GM19324 (cell line): ENCODE measurements around the gene SRCIN1.
"Not testable (repeated sequence)": the region's sequence is repeated elsewhere in the genome, so short reads cannot be mapped to it uniquely, and the experiment has no call there.

Source experiments
- ATAC-seq: cut with Tn5 transposase; IDR thresholded peaks from one replicate; pipeline ENCODE4 v1.9.1; 2021; ENCODE audit warnings: mild to moderate bottlenecking, moderate library complexity; ENCODE audit not compliant: unreplicated experiment, low FRiP score

Gene SRCIN1

GRCh38 chr17:38605841-38606645 is at the start of gene SRCIN1:
Gene SRCIN1, minus strand, starts transcription at chr17:38605952. Its CDS starts 247 bp downstream, at chr17:38605705.
- ATAC-seq: no peak

- no peak for ATAC-seq
Measured at GRCh38 chr17:38654411-38655398, 49.0 kb upstream of the SRCIN1 start.

GRCh38 chr17:38653679-38654078 is 47.9 kb upstream of the SRCIN1 start:
- ATAC-seq: no peak

- no peak for ATAC-seq
Measured at GRCh38 chr17:38653230-38653629, 47.5 kb upstream of the SRCIN1 start.

- ATAC-seq: not testable (repeated sequence)
Measured at GRCh38 chr17:38650653-38651173, 45.0 kb upstream of the SRCIN1 start.

- no peak for ATAC-seq
Measured at GRCh38 chr17:38637951-38638350, 32.2 kb upstream of the SRCIN1 start.

GRCh38 chr17:38636054-38636453 is 30.3 kb upstream of the SRCIN1 start:
- no peak for ATAC-seq

- no peak for ATAC-seq
Measured at GRCh38 chr17:38632334-38632733, 26.6 kb upstream of the SRCIN1 start.

GRCh38 chr17:38628441-38628840 is 22.7 kb upstream of the SRCIN1 start:
- no peak for ATAC-seq

- no peak for ATAC-seq
Measured at GRCh38 chr17:38627957-38628356, 22.2 kb upstream of the SRCIN1 start.

GRCh38 chr17:38626606-38627226 is 21.0 kb upstream of the SRCIN1 start:
- not testable (repeated sequence) for ATAC-seq

- ATAC-seq: no peak
Measured at GRCh38 chr17:38625482-38625881, 19.7 kb upstream of the SRCIN1 start.

- ATAC-seq: not testable (repeated sequence)
Measured at GRCh38 chr17:38624782-38625355, 19.1 kb upstream of the SRCIN1 start.

- no peak for ATAC-seq
Measured at GRCh38 chr17:38621538-38621937, 15.8 kb upstream of the SRCIN1 start.

GRCh38 chr17:38620551-38621277 is 15.0 kb upstream of the SRCIN1 start:
- no peak for ATAC-seq

- no peak for ATAC-seq
Measured at GRCh38 chr17:38619937-38620550, 14.3 kb upstream of the SRCIN1 start.

GRCh38 chr17:38619451-38619795 is 13.7 kb upstream of the SRCIN1 start:
- ATAC-seq: no peak

GRCh38 chr17:38617967-38618760 is 12.4 kb upstream of the SRCIN1 start:
- no peak for ATAC-seq
